GM18526 (cell line): ENCODE results near the gene RETREG1.

Experiments used
- POLR2A ChIP-seq: IDR thresholded peaks from 3 replicates; pipeline ENCODE4 v1.6.1; 2011; ENCODE audit not compliant: insufficient read length; ENCODE audit errors: extremely low read depth

The RETREG1 gene

DNA sequence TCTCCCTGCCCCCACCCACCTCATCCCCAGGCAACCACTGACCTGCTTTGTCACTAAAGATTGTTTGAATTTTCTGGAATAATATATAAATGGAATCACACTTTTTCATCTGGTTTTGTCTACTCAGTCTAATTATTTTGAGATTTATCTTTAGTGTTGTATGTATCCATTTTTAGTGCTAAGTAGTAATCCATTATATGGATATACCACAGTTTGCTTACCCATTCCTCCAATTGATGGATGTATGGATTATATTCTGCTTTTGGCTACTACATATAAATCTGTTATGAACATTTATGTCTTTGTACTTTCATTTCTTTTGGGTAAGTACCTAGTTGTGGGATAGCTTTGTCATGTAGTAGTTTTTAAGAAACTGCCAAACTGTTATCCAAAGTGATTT lies 136.7 kb downstream of the RETREG1 start:
- TF ChIP-seq POLR2A, result no peak

- no peak for TF ChIP-seq POLR2A
Observed at GRCh38 chr5:16477541-16477940, 139.3 kb downstream of the RETREG1 start.

DNA sequence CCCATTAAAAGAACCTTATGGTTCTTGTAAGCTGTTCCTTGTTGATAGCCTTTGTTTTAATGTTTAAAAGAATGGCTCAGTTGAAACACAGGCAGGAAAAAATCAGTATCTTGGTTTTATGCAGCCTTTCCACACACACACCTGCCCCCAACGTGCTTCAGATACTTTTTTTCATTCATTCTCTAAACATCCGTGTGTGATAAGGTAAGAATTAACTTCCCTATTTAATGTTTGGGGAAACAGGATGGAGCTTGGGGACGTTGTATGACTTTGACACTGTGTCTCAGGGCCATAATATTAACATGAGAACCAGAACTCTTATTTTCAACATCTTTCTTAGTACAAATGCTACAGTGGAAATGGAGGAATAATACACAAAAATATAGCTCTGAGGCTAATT lies 145.4 kb downstream of the RETREG1 start:
- no peak for TF ChIP-seq POLR2A

DNA sequence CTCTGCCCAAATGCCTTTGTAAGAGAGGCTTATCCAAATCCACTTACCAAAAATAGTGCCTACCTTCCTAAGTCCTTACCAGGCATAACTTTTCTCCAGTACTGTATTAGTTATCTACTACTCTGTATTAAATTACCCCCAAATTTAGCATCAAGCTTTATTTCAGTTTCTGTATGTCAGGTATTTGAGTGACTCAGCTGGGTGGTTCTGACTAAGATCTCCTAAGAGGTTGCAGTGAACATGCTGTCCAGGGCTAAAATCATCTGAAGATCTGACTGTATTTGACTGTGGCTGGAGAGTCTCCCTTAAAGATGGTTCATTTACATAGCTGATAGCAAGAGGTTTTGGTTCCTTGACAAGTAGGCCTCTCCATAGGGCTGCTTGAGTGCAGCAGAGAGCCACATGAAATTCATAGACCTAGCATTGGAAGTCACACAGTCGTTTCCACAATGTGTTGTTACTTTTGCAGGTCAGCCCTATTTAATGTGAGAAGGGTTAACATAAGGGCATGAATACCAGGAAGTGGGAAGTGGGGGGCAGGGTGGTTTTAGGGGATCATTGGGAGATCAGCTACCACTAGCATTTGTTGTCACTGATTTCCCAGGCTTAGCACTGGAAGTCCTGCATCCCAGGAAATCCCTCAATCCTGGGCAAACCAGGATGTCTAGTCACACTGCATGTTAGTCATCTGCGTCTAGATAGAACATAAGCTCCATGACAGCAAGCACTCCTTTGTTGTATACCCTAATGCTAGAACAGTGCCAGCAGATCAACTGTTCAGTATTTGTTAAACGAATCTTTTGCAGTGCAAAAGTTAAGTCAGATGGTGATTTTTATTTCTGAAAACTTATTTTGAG lies 149.2 kb downstream of the RETREG1 start:
- TF ChIP-seq POLR2A, result no peak

DNA sequence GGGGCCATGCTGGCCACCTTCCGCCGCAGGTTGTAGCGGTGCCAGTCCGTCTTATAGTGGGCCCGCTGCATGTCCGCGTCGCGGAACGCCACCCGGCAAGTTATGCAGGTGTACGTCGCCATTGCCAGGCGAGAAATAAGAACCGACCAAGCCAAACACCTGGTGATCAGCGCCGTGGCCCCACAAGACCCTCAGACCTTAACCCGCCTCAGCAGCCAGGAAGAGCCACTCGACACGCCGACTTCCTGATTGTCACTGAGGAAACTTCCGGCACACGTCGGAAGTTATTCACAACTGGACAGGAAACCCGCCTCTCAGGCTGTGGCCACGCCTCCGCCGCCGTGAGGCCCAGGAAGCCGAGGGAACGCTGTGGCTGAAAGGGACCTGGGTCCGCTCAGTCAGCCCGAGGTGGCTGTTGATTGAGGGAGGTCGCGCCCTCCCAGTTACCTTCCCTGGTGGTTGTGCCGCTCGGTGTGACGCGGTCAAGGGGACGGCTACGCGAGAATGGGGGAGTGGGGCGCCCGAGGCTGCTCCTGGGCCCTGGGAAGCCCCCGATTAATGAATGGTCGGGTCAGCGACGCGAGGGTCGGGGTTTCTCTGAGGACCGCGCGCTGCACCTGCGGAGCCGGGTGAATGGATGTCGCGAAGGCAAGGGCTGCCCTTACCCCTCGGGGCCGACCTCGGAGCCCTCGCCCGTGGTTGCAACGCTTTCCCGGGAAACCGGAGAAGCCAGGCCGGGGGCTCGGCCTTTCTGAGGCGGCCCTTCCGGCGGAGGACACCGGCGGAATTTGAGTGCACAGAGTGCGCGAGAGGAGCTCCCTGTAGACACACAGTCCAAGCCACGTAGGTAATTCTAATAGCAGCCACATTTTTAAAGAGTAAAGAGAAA lies 151.0 kb downstream of the RETREG1 start, which contains the start of gene ZNF622:
ZNF622 (minus strand) TSS at position 257 of the 889 bp plus-strand sequence; CDS start at position 122, 135 bp downstream.
- peak; percentile 98 for TF ChIP-seq POLR2A

DNA sequence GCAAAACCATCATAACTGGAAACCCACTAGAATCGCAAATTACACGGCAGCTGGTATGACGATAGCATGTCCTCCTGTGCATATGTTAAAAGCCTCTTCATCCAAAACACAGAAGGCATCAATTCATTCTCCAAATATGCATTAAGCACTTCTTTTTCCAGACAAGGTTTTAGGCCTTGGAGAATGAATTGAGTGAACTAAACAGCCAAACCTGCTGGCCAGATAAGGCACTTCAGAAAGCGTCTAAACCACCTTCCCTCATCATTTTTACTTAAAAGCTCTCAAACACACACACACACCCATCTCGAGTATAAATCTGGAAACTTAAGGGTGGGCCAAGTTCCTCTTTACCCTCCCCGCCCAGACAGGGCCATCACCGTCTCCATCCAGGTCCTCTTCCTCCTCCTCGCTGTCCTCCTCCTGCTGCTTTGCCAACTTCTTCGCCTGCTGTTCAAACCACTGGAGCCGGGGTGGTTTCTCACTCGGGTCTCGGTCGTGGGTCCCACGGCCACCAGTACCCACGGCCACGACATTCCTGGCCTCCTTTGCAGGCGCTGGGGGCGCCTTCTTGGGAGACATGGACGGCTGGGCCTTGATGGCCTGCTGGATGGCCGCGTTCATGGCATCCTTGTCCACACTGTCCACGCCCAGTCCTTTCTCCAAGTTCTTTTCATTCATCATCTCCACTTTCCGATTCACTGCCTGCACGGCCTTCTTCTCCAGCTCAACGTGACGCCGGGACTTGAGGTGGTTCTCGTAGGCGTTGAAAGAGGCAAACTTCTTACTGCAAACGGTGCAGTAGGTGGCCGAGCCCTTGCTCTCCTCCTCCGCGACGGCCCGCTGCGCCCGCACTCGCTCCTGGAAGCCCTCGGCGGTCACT lies 151.9 kb downstream of the RETREG1 start:
- no peak for TF ChIP-seq POLR2A

DNA sequence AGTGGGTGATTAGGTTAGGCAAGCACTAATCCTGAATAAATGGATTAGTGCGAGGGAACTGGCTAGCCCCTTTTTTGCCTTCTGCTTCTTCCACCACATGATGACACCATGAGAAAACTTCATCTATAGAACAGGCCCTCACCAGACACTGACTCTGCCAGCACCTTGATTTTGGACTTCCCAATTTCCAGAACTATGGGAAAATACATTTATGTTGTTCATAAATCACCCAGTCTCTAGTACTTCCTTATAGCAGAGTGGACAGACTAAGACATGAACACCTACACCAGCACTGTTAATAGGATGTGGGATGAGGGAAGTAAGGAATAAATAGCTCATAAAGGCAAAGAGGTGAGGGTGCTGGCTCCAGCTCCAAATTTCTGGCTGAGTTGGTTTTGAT lies 152.6 kb downstream of the RETREG1 start:
- TF ChIP-seq POLR2A, result no peak

- no peak for TF ChIP-seq POLR2A
Observed at GRCh38 chr5:16461782-16462181, 155.0 kb downstream of the RETREG1 start.

DNA sequence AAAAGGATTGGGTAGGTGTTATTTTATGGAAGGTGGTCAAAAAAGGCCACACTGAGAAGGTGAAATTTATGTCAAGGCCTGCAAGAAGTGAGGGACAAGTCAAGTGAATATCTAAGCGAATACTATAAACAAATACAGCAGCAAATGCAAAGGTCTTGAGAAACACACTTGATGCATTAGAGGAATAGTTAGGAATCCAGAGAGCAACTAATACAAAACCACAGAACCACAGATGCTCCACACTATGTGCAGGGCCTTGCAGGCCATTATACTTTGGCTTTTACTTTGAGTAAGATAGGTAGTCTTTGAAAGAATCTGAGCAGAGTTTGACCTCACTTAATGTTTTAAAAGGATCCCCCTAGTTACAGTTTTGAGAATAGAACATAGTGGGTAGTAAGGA lies 155.8 kb downstream of the RETREG1 start:
- no peak for TF ChIP-seq POLR2A

DNA sequence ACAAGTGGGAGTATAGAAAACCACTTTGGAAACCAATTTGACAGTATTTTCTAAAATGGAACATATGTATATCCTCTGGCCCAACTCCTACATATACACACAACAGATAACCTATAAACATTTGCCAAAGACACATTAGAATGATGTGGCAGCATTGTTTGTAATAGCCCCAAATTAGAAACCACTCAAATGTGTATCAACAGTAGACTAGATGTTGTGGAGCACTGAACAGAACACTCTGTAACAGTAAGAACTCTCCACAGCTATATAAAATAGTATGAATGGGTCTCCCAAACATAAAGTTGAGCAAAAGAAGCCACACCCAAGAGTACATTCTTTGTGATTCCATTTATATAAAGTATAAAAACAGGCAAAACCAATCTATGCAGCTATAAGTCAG lies 157.3 kb downstream of the RETREG1 start:
- TF ChIP-seq POLR2A, result no peak

- TF ChIP-seq POLR2A, result no peak
Observed at GRCh38 chr5:16457853-16458252, 158.9 kb downstream of the RETREG1 start.

DNA sequence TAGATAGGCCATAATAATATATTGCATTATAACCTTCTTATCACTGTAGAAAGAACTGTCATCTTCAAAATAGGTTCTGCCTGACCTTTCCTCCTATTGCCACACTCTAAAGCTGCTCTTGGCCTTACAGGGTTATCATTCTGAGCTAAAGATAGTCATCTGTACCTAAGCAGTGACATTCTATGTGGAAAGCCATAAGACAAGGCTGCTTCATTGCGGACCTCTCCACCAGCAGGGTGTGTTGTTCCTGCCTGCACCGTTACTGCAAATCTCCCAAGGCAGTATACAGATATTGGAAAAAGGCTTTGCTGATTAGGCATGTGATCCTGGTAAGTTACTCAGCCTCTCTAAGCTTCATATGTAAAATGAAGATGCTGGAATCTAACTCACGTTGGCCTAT lies 159.3 kb downstream of the RETREG1 start:
- no peak for TF ChIP-seq POLR2A

DNA sequence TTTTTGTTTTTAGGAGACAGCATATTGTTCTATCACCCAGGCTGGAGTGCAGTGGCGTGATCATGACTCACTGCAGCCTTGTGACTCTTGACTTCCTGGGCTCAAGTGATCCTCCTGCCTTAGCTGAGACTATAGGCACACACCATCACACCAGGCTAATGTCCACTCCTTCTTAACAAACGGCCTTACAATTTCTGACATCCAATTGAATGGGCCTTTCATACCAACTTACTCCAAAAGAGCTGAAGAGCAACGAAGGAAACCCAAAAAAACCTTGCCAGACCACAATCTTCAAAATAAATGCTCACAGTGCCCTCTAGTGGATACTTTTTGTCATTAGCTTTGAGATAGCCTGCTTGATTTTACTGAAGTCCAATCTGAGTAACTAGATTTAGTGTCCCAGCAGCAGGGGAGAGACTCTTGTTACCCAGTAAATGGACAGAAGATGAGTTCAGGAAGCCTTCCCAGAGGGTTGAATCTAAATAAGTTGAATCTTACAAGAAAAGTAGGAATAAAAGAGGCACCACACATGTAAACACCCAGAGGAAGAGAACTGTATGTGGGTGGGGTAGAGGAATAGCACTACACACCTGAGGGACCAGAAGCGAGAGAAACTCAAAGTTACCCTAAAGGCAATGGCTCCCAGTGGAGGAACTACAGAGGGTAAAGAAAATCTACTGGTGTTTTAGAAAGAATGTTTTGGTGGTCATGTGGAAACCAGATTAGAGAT lies 160.5 kb downstream of the RETREG1 start:
- no peak for TF ChIP-seq POLR2A

GRCh38 chr5:16455668-16456067 lies 161.1 kb downstream of the RETREG1 start:
- no peak for TF ChIP-seq POLR2A
